Measurements from ENCODE around the gene FBRSL1. TPM values are rescaled to one million over a fixed set of nuclear protein-coding genes. Genes with fewer than 3 reads are reported as not detected.

FBRSL1 gene
- total RNA-seq, 2 experiments from 2014 or later: 36.7 to 47.0 TPM

GRCh38 chr12:132493482-132494178, 3.7 kb downstream of the FBRSL1 start:
- POLR2A ChIA-PET: no interaction called here
- Mint-ChIP-seq H3K27ac (no peak overlapping the region), H3K27me3 (no peaks in the 10 kb centered on the region), H3K4me1 (peaks cover 26% of the 10 kb centered on the region), H3K9me3 (no peaks in the 10 kb centered on the region), H3K36me3 (ENCODE audit: low read depth) (peaks cover 17% of the 10 kb centered on the region), H3K4me3 (no peak overlapping the region)
- no peak for DNase-seq
- CTCF ChIA-PET: no interaction called here

- peaks cover 13% of the 10 kb centered on the region for H3K36me3 Mint-ChIP-seq (ENCODE audit: low read depth)
- H3K27ac Mint-ChIP-seq: no peak overlapping the region
- no peak overlapping the region for H3K4me3 Mint-ChIP-seq
Measured at GRCh38 chr12:132494294-132495164, 4.6 kb downstream of the FBRSL1 start.

GRCh38 chr12:132495165-132495544, 5.2 kb downstream of the FBRSL1 start:
- H3K27me3 Mint-ChIP-seq: no peaks in the 10 kb centered on the region
- H3K27ac Mint-ChIP-seq: no peak overlapping the region
- H3K9me3 Mint-ChIP-seq: no peaks in the 10 kb centered on the region
- no peak overlapping the region for H3K4me3 Mint-ChIP-seq
- POLR2A ChIA-PET: no interaction called here
- H3K36me3 Mint-ChIP-seq (ENCODE audit: low read depth): peaks cover 13% of the 10 kb centered on the region
- H3K4me1 Mint-ChIP-seq: peaks cover 22% of the 10 kb centered on the region
- CTCF ChIA-PET: no interaction called here
- DNase-seq: no peak

More at GRCh38 chr12:132494294-132495164, 4.6 kb downstream of the FBRSL1 start:
- H3K4me1 Mint-ChIP-seq: peaks cover 22% of the 10 kb centered on the region
- DNase-seq: no peak
- H3K9me3 Mint-ChIP-seq: no peaks in the 10 kb centered on the region
- POLR2A ChIA-PET: no interaction called here
- CTCF ChIA-PET: no interaction called here
- no peaks in the 10 kb centered on the region for H3K27me3 Mint-ChIP-seq

- CTCF ChIA-PET: no interaction called here
- peaks cover 22% of the 10 kb centered on the region for H3K4me1 Mint-ChIP-seq
- H3K9me3 Mint-ChIP-seq: no peaks in the 10 kb centered on the region
- H3K4me3 Mint-ChIP-seq: no peak overlapping the region
- DNase-seq: no peak
- H3K36me3 Mint-ChIP-seq (ENCODE audit: low read depth): peaks cover 13% of the 10 kb centered on the region
- H3K27ac Mint-ChIP-seq: peak overlapping the region; percentile 4
- no peaks in the 10 kb centered on the region for H3K27me3 Mint-ChIP-seq
- POLR2A ChIA-PET: no interaction called here
Measured at GRCh38 chr12:132495629-132496357, 5.8 kb downstream of the FBRSL1 start.

GRCh38 chr12:132496358-132496669, 6.4 kb downstream of the FBRSL1 start:
- Mint-ChIP-seq H3K27ac (peak overlapping the region; percentile 4), H3K4me1 (peaks cover 18% of the 10 kb centered on the region), H3K27me3 (no peaks in the 10 kb centered on the region), H3K36me3 (ENCODE audit: low read depth) (peaks cover 9% of the 10 kb centered on the region), H3K4me3 (no peak overlapping the region), H3K9me3 (no peaks in the 10 kb centered on the region)
- POLR2A ChIA-PET: no interaction called here
- CTCF ChIA-PET: no interaction called here
- no peak for DNase-seq

- no peak for DNase-seq
- no peaks in the 10 kb centered on the region for H3K27me3 Mint-ChIP-seq
- CTCF ChIA-PET: no interaction called here
- H3K4me3 Mint-ChIP-seq: no peak overlapping the region
- peaks cover 7% of the 10 kb centered on the region for H3K36me3 Mint-ChIP-seq (ENCODE audit: low read depth)
- POLR2A ChIA-PET: no interaction called here
- no peak overlapping the region for H3K27ac Mint-ChIP-seq
- H3K9me3 Mint-ChIP-seq: no peaks in the 10 kb centered on the region
- H3K4me1 Mint-ChIP-seq: peaks cover 14% of the 10 kb centered on the region
Measured at GRCh38 chr12:132496710-132497109, 6.8 kb downstream of the FBRSL1 start.

- H3K9me3 Mint-ChIP-seq: no peaks in the 10 kb centered on the region
- POLR2A ChIA-PET: interaction anchor here (0.9 kb wide), 1 partner anchor 9 kb away, joined by 3 read pairs; no protein-coding TSS in a partner anchor
- no peak for DNase-seq
- CTCF ChIA-PET: no interaction called here
- H3K4me3 Mint-ChIP-seq: no peak overlapping the region
- peaks cover 4% of the 10 kb centered on the region for H3K4me1 Mint-ChIP-seq
- no peak overlapping the region for H3K27ac Mint-ChIP-seq
- H3K27me3 Mint-ChIP-seq: no peaks in the 10 kb centered on the region
- H3K36me3 Mint-ChIP-seq (ENCODE audit: low read depth): no peaks in the 10 kb centered on the region
Measured at GRCh38 chr12:132497514-132498405, 7.8 kb downstream of the FBRSL1 start.

- Mint-ChIP-seq H3K9me3 (no peaks in the 10 kb centered on the region), H3K36me3 (ENCODE audit: low read depth) (no peaks in the 10 kb centered on the region), H3K4me3 (no peak overlapping the region), H3K27me3 (no peaks in the 10 kb centered on the region), H3K27ac (no peak overlapping the region), H3K4me1 (peaks cover 5% of the 10 kb centered on the region)
- DNase-seq: no peak
- ChIA-PET CTCF (no interaction called here), POLR2A (no interaction called here)
Measured at GRCh38 chr12:132498931-132499330, 9.0 kb downstream of the FBRSL1 start.

GRCh38 chr12:132500142-132500855, 10.3 kb downstream of the FBRSL1 start:
- ChIA-PET CTCF (no interaction called here), POLR2A (no interaction called here)
- no peaks in the 10 kb centered on the region for H3K9me3 Mint-ChIP-seq
- H3K4me1 Mint-ChIP-seq: peaks cover 7% of the 10 kb centered on the region
- no peak overlapping the region for H3K27ac Mint-ChIP-seq
- H3K27me3 Mint-ChIP-seq: no peaks in the 10 kb centered on the region
- no peak for DNase-seq
- H3K36me3 Mint-ChIP-seq (ENCODE audit: low read depth): no peaks in the 10 kb centered on the region
- no peak overlapping the region for H3K4me3 Mint-ChIP-seq

GRCh38 chr12:132500856-132501180, 10.9 kb downstream of the FBRSL1 start:
- ChIA-PET CTCF (no interaction called here), POLR2A (no interaction called here)
- no peak overlapping the region for H3K4me3 Mint-ChIP-seq
- no peaks in the 10 kb centered on the region for H3K9me3 Mint-ChIP-seq
- peaks cover 8% of the 10 kb centered on the region for H3K4me1 Mint-ChIP-seq
- no peak overlapping the region for H3K27ac Mint-ChIP-seq
- H3K27me3 Mint-ChIP-seq: no peaks in the 10 kb centered on the region
- no peak for DNase-seq
- no peaks in the 10 kb centered on the region for H3K36me3 Mint-ChIP-seq (ENCODE audit: low read depth)

- CTCF ChIA-PET: no interaction called here
- H3K4me1 Mint-ChIP-seq: peaks cover 13% of the 10 kb centered on the region
- H3K9me3 Mint-ChIP-seq: no peaks in the 10 kb centered on the region
- DNase-seq: no peak
- no peak overlapping the region for H3K27ac Mint-ChIP-seq
- POLR2A ChIA-PET: no interaction called here
- no peak overlapping the region for H3K4me3 Mint-ChIP-seq
- no peaks in the 10 kb centered on the region for H3K27me3 Mint-ChIP-seq
- no peaks in the 10 kb centered on the region for H3K36me3 Mint-ChIP-seq (ENCODE audit: low read depth)
Measured at GRCh38 chr12:132501204-132501940, 11.4 kb downstream of the FBRSL1 start.

All from activated CD4-positive, alpha-beta memory T cell treated with anti-CD3 and anti-CD28 coated beads, Interleukin-2, amount 10 ng/mL, durations not matched to agents 7 days and 5 days (primary cell).